Upper lobe of right lung (tissue), 1 donor: Measurements from ENCODE around the gene ZNF280D. TPM values are rescaled to one million over a fixed set of nuclear protein-coding genes. Genes with fewer than 3 reads are reported as not detected.

Experiments used
- ATAC-seq: fragments of 200-7000 bp; cut with Tn5 transposase; one replicate; pipeline ENCODE4 v1.9.1; 2020; ENCODE audit warnings: mild to moderate bottlenecking, moderate library complexity
- DNase-seq: peaks from one replicate; pipeline ENCODE4 v3.0.0-alpha.2; 2020
- H3K27ac ChIP-seq: fragments of 200-600 bp; one replicate; pipeline ENCODE4 v1.8.0; 2022
- H3K27me3 ChIP-seq: fragments of 200-600 bp; one replicate; pipeline ENCODE4 v1.8.0; 2022; ENCODE audit warnings: mild to moderate bottlenecking
- H3K36me3 ChIP-seq: fragments of 200-600 bp; one replicate; pipeline ENCODE4 v1.8.0; 2022
- H3K4me1 ChIP-seq: fragments of 200-600 bp; one replicate; pipeline ENCODE4 v1.8.0; 2022
- H3K4me3 ChIP-seq: fragments of 200-600 bp; one replicate; pipeline ENCODE4 v1.8.0; 2022; ENCODE audit warnings: mild to moderate bottlenecking
- H3K9me3 ChIP-seq: fragments of 200-600 bp; one replicate; pipeline ENCODE4 v1.8.0; 2022
- CTCF ChIP-seq: fragments of 200-600 bp; IDR thresholded peaks from one replicate; pipeline ENCODE4 v1.8.0; 2022; ENCODE audit warnings: antibody characterized with exemption
- intact Hi-C: fragments of 100-400 bp; cut with DNase I; formaldehyde crosslinking; loops from one replicate; pipeline ENCODE4 v1.11.0; 2022
- total RNA-seq: library from RNA; stranded (reverse); fragmentation: NEBNext Ultra II Directional; extraction: Animal tissue kit (Norgen Biotek cat#: 25700); gene quantifications from one replicate; pipeline ENCODE4 v1.2.1, GENCODE V29; 2021
- donor health status: DM: no; HTN: yes; CAD: no; lungs with severe emphysema.

ZNF280D gene
- total RNA-seq, 1 donor from 2014 or later = 46.2 TPM

DNA sequence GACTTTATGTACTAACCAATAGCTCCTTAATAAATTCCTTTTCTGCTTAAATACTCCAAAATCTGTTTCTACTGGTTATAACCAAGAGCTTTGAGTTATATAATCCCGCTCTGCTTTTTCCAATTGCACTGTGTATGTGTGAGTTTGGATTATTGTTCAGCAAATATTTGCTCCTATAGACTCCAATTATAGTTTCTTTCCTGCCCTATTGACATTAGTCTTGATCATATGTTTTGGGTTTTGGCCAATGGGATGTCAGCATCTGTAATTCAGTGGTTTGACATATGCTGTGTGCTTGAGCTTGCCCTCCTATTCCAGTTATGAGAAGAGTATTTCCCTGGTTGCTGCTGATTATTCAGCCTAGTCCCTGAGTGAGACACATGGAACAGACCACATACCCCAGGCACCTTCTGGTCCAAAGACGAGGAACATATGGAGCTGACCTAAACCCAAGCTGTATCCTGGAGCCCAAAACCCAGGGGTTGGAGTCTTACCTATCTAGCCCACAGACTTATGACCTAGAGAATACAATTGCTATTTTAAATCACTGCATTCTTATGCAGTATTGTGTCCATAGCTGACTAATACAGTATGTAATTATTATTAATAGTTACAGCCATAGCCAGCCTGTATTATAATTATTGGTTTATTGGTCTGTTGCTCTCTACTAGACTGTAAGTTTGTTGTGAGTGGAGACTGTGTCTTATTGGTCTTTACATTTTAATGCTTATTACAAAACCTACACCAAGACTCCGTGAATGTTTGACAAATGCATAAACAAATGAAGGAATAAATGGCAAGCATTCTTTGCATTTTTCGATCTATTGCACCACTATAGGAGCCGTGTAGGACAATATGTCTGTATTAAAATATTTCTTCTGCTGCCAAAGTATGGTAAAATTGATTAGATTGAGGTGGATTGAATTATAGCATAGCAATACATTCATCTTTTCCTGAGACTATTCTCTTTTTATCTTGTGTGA is 11.7 kb upstream of the ZNF280D start:
- H3K27ac ChIP-seq = no peak overlapping the region
- no peaks in the 10 kb centered on the region for H3K36me3 ChIP-seq
- intact Hi-C loops = no loop called here
- DNase-seq (no peak), ATAC-seq (no peak)
- no peaks in the 10 kb centered on the region for H3K9me3 ChIP-seq
- H3K27me3 ChIP-seq = no peaks in the 10 kb centered on the region
- H3K4me3 ChIP-seq = no peak overlapping the region
- no peak for TF ChIP-seq CTCF
- no peaks in the 10 kb centered on the region for H3K4me1 ChIP-seq

GRCh38 chr15:56741541-56741940 is 8.2 kb upstream of the ZNF280D start:
- Histone ChIP-seq H3K36me3 (no peaks in the 10 kb centered on the region), H3K4me3 (no peak overlapping the region), H3K27ac (no peak overlapping the region), H3K27me3 (no peaks in the 10 kb centered on the region), H3K4me1 (no peaks in the 10 kb centered on the region), H3K9me3 (no peaks in the 10 kb centered on the region)
- intact Hi-C loops = no loop called here
- DNase-seq (no peak), ATAC-seq (no peak)
- no peak for TF ChIP-seq CTCF

- TF ChIP-seq CTCF = peak; percentile 10
- no peaks in the 10 kb centered on the region for H3K9me3 ChIP-seq
- no peaks in the 10 kb centered on the region for H3K36me3 ChIP-seq
- no peaks in the 10 kb centered on the region for H3K27me3 ChIP-seq
- intact Hi-C loops = no loop called here
- no peak overlapping the region for H3K27ac ChIP-seq
- H3K4me1 ChIP-seq = no peaks in the 10 kb centered on the region
- no peak for DNase-seq
- H3K4me3 ChIP-seq = no peak overlapping the region
- ATAC-seq = no peak
Observed at GRCh38 chr15:56739964-56740640, 6.8 kb upstream of the ZNF280D start.

DNA sequence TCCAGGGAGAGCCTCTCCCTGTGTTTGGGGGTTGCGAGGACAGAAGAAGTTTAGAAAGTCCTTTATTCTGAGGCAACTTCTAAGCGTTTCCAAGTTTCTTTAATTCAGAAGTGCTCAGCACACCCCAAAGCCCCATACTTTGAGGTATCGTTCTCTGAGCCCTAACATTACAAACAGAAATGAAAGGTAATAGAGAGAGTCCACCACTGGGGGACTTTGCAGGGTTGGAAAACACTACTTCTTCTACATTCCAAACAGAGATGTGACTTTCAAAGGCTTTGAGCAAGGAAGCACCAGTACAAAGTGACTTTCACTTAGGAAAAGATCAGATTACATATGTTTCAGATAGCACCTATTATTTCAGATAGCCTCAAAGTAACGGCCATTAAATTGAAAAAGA is 6.2 kb upstream of the ZNF280D start:
- DNase-seq (no peak), ATAC-seq (no peak)
- Histone ChIP-seq H3K27ac (no peak overlapping the region), H3K36me3 (no peaks in the 10 kb centered on the region), H3K4me1 (no peaks in the 10 kb centered on the region), H3K9me3 (no peaks in the 10 kb centered on the region), H3K4me3 (no peak overlapping the region), H3K27me3 (no peaks in the 10 kb centered on the region)
- TF ChIP-seq CTCF = no peak
- intact Hi-C loops = no loop called here

DNA sequence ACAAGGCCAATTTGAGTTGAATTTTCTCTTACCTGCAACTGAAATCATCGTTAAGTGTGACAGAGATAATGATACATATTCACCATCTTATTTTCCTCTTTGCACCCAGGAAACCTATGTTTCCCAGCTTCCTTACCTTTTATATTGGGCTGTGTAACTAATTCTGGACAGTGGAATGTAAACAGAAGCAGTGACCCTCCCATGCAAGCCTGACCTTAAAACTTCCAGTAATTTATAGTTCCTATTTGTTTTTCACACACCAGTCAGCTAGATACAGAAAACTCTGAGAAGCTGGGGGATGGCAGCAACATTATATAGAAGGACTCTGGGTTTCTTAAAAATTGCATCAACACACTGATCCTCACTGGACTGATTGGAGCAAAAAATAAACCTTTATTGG is 4.5 kb upstream of the ZNF280D start:
- Histone ChIP-seq H3K27ac (no peak overlapping the region), H3K36me3 (no peaks in the 10 kb centered on the region), H3K9me3 (no peaks in the 10 kb centered on the region), H3K27me3 (no peaks in the 10 kb centered on the region), H3K4me3 (no peak overlapping the region), H3K4me1 (no peaks in the 10 kb centered on the region)
- ATAC-seq = no peak
- no peak for TF ChIP-seq CTCF
- intact Hi-C loops = no loop called here
- no peak for DNase-seq
